GM12878 (cell line): ENCODE data around the gene XIRP1.

Experiments used
- ATF3 ChIP-seq: IDR thresholded peaks from 2 replicates; pipeline ENCODE4 v1.6.1; 2011; ENCODE audit warnings: low read depth, mild to moderate bottlenecking, low read length, moderate library complexity, borderline replicate concordance; ENCODE audit errors: extremely low read depth
- CTCF ChIP-seq, 3 experiments: IDR thresholded peaks in 2 of 3; conservative IDR thresholded peaks in 1 of 3; 2 replicates each; pipeline ENCODE4 v1.5.1; 2011; ENCODE audit warnings: low read depth in 3 of 3, low read length in 3 of 3, mild to moderate bottlenecking in 3 of 3, control low read depth in 2 of 3, moderate library complexity in 2 of 3, inconsistent platforms in 1 of 3, mixed read lengths in 1 of 3; ENCODE audit not compliant: control insufficient read depth in 2 of 3, insufficient read depth in 1 of 3; ENCODE audit errors: extremely low read depth in 1 of 3
- DPF2 ChIP-seq: fragments of 450-650 bp; IDR thresholded peaks from 2 replicates; pipeline ENCODE4 v1.6.1; 2017; ENCODE audit warnings: mild to moderate bottlenecking
- MAX ChIP-seq: IDR thresholded peaks from 2 replicates; pipeline ENCODE4 v1.6.1; 2012; ENCODE audit warnings: low read depth, low read length, improper control_type of control experiment
- MEF2B ChIP-seq: fragments of 450-650 bp; IDR thresholded peaks from 2 replicates; pipeline ENCODE4 v1.6.1; 2018; ENCODE audit warnings: mild to moderate bottlenecking, moderate library complexity; ENCODE audit not compliant: partially characterized antibody, poor library complexity, severe bottlenecking
- POLR2A ChIP-seq: IDR thresholded peaks from 2 replicates; pipeline ENCODE4 v1.6.1; 2011; ENCODE audit warnings: low read depth, mild to moderate bottlenecking, low read length
- USF2 ChIP-seq: IDR thresholded peaks from 2 replicates; pipeline ENCODE4 v1.6.1; 2011; ENCODE audit warnings: low read depth, low read length, improper control_type of control experiment, borderline replicate concordance
- WRNIP1 ChIP-seq: IDR thresholded peaks from 2 replicates; pipeline ENCODE4 v1.6.1; 2011; ENCODE audit warnings: low read depth, low read length, improper control_type of control experiment, borderline replicate concordance
- YBX1 ChIP-seq: fragments of 450-650 bp; IDR thresholded peaks from 2 replicates; pipeline ENCODE4 v1.6.1; 2016; ENCODE audit warnings: antibody characterized with exemption
- YY1 ChIP-seq: IDR thresholded peaks from 2 replicates; pipeline ENCODE4 v1.6.1; 2011; ENCODE audit warnings: low read depth, mild to moderate bottlenecking, low read length
- ZZZ3 ChIP-seq: IDR thresholded peaks from 2 replicates; pipeline ENCODE4 v1.6.1; 2011; ENCODE audit warnings: low read depth; ENCODE audit not compliant: control insufficient read depth, insufficient read length

DNA sequence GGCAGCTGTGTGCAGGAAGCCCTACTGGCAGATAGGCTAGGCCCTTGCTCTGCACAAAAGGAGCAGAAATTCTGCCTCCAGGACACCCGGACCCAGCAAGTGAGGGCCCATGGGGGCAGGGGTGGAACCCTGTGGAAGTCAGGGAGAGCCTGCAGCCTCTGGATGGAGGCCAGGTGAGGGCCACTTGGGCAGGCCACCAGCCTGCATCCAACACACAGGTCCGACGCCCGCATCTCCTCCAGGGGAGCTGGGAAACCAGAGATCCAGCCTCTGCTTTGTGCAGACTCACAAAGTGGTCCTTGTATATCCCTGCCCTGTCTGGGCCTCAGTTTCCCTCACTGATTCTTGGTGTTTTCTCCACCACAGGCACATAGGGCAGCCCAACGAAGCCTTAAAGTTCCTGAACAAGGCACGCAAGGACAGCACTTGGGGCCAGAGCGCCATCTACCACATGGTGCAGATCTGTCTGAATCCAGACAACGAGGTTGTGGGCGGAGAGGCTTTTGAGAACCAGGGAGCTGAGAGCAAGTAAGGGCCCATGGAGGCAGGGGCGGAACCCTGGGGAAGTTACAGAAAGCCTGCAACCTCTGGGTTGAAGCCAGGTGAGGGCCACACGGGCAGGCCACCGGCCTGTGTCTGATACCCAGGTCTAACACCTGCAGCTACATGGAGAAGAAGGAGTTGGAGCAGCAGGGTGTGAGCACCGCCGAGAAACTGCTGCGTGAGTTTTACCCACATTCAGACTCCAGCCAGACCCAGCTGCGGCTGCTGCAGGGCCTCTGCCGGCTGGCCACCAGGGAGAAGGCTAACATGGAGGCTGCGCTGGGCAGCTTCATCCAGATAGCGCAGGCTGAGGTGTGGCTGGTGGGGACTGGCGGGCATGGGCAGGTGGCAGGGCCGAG is 55.6 kb downstream of the XIRP1 start:
- no peak for TF ChIP-seq MAX
- no peak for TF ChIP-seq CTCF (IDR thresholded peaks at IDR 0.05 in 2 of 3, conservative IDR thresholded peaks at IDR 0.05 in 1 of 3; ENCODE audit: control insufficient read depth in 2 of 3, extremely low read depth in 1 of 3, insufficient read depth in 1 of 3, low read depth in 3 of 3, low read length in 3 of 3)
- no peak for TF ChIP-seq MEF2B
- no peak for TF ChIP-seq POLR2A
- no peak for TF ChIP-seq YY1
- no peak for TF ChIP-seq YBX1
- no peak for TF ChIP-seq WRNIP1
- no peak for TF ChIP-seq ATF3
- TF ChIP-seq ZZZ3 = no peak
- no peak for TF ChIP-seq DPF2
- TF ChIP-seq USF2 = no peak
